Jurkat, Clone E6-1 (cell line): ENCODE measurements around the gene PLEKHA5.
"Not testable (repeated sequence)": the region's sequence is repeated elsewhere in the genome, so short reads cannot be mapped to it uniquely, and the experiment has no call there.

ENCODE experiments used
- DNase-seq: peaks from one replicate; pipeline ENCODE4 v3.0.0-alpha.2; 2011; ENCODE audit warnings: low read depth, low spot score
- H3K4me3 ChIP-seq: 2 replicates; pipeline ENCODE4 v1.5.1; 2011; ENCODE audit warnings: mild to moderate bottlenecking, low read length, control low read depth, moderate library complexity

PLEKHA5 gene

GRCh38 chr12:19350850-19351249, 221.3 kb downstream of the PLEKHA5 start:
- not testable (repeated sequence) for DNase-seq, H3K4me3 ChIP-seq

GRCh38 chr12:19351346-19351745, 221.8 kb downstream of the PLEKHA5 start:
- H3K4me3 ChIP-seq: no peak overlapping the region
- no peak for DNase-seq

DNA sequence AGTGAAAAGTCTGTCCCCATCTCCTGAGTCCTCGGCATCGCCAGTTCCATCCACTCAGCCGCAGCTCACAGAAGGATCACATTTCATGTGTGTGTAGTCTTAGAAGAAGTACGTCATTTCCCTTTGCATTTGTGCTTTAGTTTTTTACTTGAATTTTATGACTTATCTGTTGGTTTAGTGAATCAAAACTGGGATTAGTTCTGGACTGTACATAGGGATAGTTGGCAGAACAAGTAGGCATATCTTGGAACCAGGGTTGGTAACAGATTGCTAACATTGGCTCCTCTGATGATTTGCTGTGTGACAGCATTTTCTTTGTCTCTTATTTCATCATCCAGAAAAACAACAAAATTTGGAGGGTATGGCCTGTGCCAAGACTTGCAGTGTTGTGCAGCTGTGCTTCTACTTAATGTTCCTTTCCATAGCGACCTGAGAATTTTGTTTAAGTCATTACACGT, 240.2 kb downstream of the PLEKHA5 start:
- DNase-seq: no peak
- no peak overlapping the region for H3K4me3 ChIP-seq

DNA sequence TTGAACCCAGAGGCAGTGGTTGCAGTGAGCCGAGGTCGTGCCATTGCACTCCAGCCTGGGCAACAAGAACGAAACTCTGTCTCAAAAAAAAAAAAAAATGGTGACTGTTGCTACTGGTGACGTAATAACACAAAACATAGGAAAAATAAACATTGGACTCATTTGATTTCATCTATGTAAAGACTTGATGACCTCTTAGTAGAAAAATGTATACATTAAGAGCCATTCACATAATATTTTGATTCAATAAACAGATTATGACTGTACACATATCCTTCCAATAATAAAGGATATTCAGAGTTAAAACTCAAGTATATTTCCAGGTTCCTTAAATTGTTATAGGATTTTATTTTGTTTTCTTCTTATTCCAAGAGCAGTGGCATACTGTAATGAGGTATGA, 244.1 kb downstream of the PLEKHA5 start:
- DNase-seq: no peak
- H3K4me3 ChIP-seq: no peak overlapping the region

GRCh38 chr12:19375888-19376287, 246.4 kb downstream of the PLEKHA5 start:
- H3K4me3 ChIP-seq: no peak overlapping the region
- no peak for DNase-seq

DNA sequence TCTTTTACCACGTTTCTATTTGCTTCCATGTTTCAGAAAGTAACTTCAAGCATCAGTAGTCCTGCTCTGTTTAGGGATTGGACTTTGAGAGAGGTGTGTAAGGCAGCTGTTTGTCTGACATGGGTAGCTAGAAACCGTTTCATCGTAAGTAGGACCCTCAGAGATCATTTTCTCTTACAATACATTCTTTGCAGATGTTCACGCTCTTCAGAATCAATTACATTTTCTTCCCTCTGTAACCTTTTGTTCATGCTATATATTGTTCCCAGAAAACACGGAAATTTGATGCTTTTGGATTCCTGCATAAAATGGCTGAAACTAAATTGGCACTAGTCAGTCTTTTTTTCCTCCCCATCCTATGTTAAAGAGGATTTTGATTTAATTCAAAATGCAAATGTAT, 247.2 kb downstream of the PLEKHA5 start:
- H3K4me3 ChIP-seq: no peak overlapping the region
- no peak for DNase-seq

- no peak overlapping the region for H3K4me3 ChIP-seq
- no peak for DNase-seq
Measured at GRCh38 chr12:19382111-19382526, 252.6 kb downstream of the PLEKHA5 start.

DNA sequence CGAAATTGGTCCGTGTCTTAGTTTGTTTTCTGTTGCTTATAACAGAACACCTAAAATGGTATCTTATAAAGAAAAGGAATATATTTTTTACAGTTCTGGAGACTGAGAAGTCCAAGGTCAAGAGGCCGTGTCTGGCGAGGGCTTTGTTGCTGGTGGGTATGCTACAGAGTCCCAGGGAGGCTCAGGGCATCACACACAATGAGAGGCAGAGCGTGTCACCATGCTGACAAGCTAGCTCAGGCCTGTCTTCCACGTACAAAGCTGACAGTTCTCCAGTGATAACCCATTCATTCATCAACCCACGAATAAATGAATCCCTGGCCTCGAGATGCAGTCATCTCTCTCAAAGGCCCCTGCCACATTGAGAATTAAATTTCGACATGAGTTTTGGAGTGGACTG, 253.0 kb downstream of the PLEKHA5 start:
- no peak overlapping the region for H3K4me3 ChIP-seq
- no peak for DNase-seq

DNA sequence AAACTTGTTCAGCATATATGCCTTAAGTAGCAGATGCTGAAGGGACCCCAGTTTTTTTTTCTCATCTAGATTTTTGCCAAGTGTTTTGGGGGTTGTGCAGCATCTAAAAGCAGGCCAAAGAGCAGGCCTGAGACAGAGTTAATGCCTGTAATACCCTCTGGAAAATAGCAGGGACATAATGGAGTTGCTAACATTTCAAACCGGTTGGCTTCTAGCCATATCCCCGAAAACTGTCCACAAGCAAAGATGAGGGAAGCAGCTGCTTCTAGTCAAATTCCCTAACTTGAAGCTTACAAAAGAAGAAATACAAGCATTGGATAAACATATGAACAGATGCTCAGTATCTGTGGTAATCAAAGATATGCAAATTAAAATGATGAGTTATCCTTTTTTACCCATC, 257.6 kb downstream of the PLEKHA5 start:
- DNase-seq: no peak
- no peak overlapping the region for H3K4me3 ChIP-seq

GRCh38 chr12:19388131-19388549, 258.6 kb downstream of the PLEKHA5 start:
- DNase-seq: no peak
- no peak overlapping the region for H3K4me3 ChIP-seq

DNA sequence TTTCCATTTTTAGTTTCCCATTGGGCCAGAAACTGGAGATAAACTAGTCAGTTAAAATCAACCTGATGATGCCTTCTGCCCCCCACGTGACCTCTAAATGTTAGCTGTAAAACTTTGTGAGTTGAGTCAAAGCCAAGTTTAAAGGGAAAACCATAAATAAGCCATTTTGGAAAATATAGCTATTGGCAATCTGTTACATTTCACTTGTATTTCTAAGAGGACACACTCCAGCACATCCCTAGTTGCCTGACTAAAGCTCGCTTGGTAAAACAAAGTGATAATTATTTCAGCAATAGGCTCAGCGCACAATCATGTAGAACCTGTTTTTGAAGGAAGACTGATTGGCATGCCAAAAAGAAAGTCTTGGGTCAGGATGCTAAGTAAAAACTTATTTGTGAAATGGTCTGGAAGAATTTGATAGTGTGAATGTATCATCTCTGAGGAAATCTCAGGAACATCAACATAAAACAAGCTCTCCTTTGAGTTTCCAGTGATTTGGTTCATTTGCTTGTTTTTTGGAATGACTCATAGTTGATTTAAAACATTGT, 260.6 kb downstream of the PLEKHA5 start:
- H3K4me3 ChIP-seq: no peak overlapping the region
- DNase-seq: no peak

DNA sequence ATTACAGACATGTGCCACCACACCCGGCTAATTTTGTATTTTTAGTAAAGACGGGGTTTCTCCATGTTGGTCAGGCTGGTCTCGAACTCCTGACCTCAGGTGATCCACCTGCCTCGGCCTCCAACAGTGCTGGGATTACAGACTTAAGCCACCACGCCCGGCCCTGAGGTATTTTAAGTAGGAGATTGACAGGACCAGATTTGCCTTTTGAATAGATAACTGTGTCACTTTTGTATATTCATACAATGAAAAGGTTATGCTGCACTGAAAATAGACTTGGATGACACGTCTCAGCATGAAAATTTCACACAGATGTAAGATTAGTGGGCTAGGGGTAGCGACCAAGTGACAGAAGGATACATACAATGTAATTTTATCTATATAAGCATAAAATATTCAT, 263.1 kb downstream of the PLEKHA5 start:
- not testable (repeated sequence) for DNase-seq, H3K4me3 ChIP-seq

DNA sequence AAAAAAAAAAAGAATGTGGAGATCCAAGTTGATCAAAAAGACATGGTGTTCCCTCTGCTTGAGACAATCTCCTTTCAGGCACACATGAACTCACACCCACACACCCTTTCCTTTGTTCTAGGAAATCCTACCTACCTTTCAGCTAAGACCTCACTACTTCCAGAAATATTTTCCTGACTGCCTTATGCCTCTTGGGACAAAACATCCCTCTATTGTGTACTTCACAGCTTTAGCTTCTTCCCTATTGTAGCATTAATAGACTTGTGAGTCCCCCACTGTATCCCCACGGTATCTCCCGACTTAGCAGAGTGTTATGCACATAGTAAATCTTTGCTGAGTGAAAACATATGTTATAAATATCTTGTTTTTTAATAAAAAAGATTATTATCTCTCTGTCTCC, 264.9 kb downstream of the PLEKHA5 start:
- H3K4me3 ChIP-seq: no peak overlapping the region
- DNase-seq: no peak

- H3K4me3 ChIP-seq: no peak overlapping the region
- no peak for DNase-seq
Measured at GRCh38 chr12:19397534-19397933, 268.0 kb downstream of the PLEKHA5 start.

GRCh38 chr12:19398376-19399363, 269.1 kb downstream of the PLEKHA5 start:
- no peak overlapping the region for H3K4me3 ChIP-seq
- no peak for DNase-seq

GRCh38 chr12:19400649-19401285, 271.2 kb downstream of the PLEKHA5 start:
- not testable (repeated sequence) for DNase-seq, H3K4me3 ChIP-seq

GRCh38 chr12:19402211-19402610, 272.7 kb downstream of the PLEKHA5 start:
- DNase-seq: no peak
- H3K4me3 ChIP-seq: no peak overlapping the region

DNA sequence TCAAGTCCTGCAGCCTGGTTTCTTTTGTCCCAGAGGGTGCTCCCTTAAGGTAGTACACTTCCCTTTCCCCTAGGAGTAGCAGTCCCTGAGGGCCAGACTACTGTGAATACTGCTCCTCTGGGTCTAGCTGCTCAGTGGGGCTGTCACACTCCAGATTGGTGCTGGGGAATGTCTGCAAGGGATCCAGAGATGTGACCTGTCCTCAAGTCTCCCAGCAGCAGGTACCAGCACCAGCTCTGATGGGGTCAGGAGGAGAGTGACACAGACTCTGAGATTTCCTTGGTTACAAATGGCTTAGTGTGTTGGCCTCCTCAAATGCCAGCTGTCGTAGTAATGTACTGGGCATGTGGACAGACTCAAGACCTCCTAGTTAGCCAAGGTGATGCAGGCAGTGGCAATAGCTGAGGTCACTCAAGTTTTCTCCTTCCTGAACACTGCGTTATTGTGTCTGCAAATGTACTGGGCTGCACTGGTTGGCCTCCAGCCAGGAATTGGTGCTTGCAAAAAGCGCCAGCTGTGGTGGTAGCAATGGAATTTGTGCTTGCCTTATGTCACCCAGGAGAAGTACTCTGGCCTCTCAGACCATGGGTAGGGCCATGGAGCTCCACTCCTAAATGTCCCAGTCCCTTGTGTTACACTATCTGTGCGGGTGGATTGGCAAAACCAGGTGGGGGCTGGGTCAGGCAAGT, 273.4 kb downstream of the PLEKHA5 start:
- no peak for DNase-seq

GRCh38 chr12:19404242-19404880, 274.8 kb downstream of the PLEKHA5 start:
- peak; percentile 72 for DNase-seq
- H3K4me3 ChIP-seq: peak overlapping the region; percentile 11

More for the DNA sequence above, 273.4 kb downstream of the PLEKHA5 start:
- no peak overlapping the region for H3K4me3 ChIP-seq
